Stomach (tissue), 9 donors: Measurements from ENCODE around the gene CHCHD6. TPM values are rescaled to one million over a fixed set of nuclear protein-coding genes. Genes with fewer than 3 reads are reported as not detected.

Experiments
- DNase-seq, 2 donors: peaks; one replicate each; pipeline versions ENCODE4 v3.0.0 to v3.0.0-alpha.2; 2013 to 2019
- H3K27ac ChIP-seq, 5 donors: fragments of 200-600 bp in 4 of 5; sonication (generic) in 4 of 5; one replicate each; pipeline ENCODE4 v1.5.1; 2013 to 2019; ENCODE audit warnings: mild to moderate bottlenecking in 1 of 5, moderate library complexity in 1 of 5
- H3K27me3 ChIP-seq, 3 donors: fragments of 200-600 bp; sonication (generic); one replicate each; pipeline ENCODE4 v1.5.1; 2017 to 2019; ENCODE audit warnings: mixed run types in 1 of 3
- H3K36me3 ChIP-seq, 4 donors: fragments of 200-600 bp; sonication (generic); 1 replicate in 3 of 4; 2 replicates in 1 of 4; pipeline ENCODE4 v1.5.1; 2016 to 2019
- H3K4me1 ChIP-seq, 4 donors: fragments of 200-600 bp; sonication (generic); one replicate each; pipeline ENCODE4 v1.5.1; 2016 to 2019
- H3K4me3 ChIP-seq, 4 donors: fragments of 200-600 bp; sonication (generic) in 3 of 4; one replicate each; pipeline ENCODE4 v1.5.1; 2016 to 2019; ENCODE audit warnings: mild to moderate bottlenecking in 1 of 4
- H3K9me3 ChIP-seq, 4 donors: fragments of 200-600 bp; sonication (generic); one replicate each; pipeline ENCODE4 v1.5.1; 2016 to 2019
- EP300 ChIP-seq: sonication (generic); formaldehyde crosslinking; IDR thresholded peaks from one replicate; pipeline ENCODE4 v1.6.1; 2017; ENCODE audit warnings: antibody characterized with exemption
- POLR2A ChIP-seq, 4 donors: fragments of 450-650 bp; IDR thresholded peaks; one replicate each; pipeline ENCODE4 v1.6.1; 2016; ENCODE audit warnings: antibody characterized with exemption in 4 of 4, control low read depth in 2 of 4, mild to moderate bottlenecking in 1 of 4, moderate library complexity in 1 of 4
- POLR2AphosphoS5 ChIP-seq, 3 donors: sonication (generic); formaldehyde crosslinking; IDR thresholded peaks; one replicate each; pipeline ENCODE4 v1.6.1; 2016; ENCODE audit warnings: antibody characterized with exemption in 3 of 3
- WGBS, 5 donors: extraction: QIAGEN DNeasy Blood & Tissue Kit in 3 of 5; methylation state at CpG; one replicate each; pipeline versions ENCODE4 v1.1.5 to v1.1.7; 2013 to 2018; 5-methylcytosine and 5-hydroxymethylcytosine counted together
- intact Hi-C: fragments of 100-400 bp; cut with DNase I; formaldehyde crosslinking; loops from one replicate; pipeline ENCODE4 v1.15.1; 2023; ENCODE audit warnings: low total_unique reads
- polyA plus RNA-seq, 3 donors: library from polyadenylated mRNA; stranded (reverse); fragments of 200-250 nt; gene quantifications; one replicate each; pipeline ENCODE4 v1.2.3, GENCODE V29; 2013
- total RNA-seq, 5 donors: library from RNA; depleted of rRNA; stranded (reverse); fragments of >200 nt; gene quantifications; one replicate each; pipeline versions ENCODE4 v1.1.0 to v1.2.3, GENCODE V29; 2014 to 2016
- TF ChIP-seq, protein P1 (sequence below), 7 experiments: fragments of 450-650 bp in 4 of 7; fragments of 200-600 bp in 3 of 7; sonication (generic) in 3 of 7; IDR thresholded peaks; one replicate each; pipeline ENCODE4 v1.5.1; 2016 to 2019; ENCODE audit warnings: antibody characterized with exemption in 7 of 7, control low read depth in 2 of 7, mild to moderate bottlenecking in 1 of 7
- donor health status: healthy with polysubstance abuse.
- donor health status: Bipolar disorder and iron deficiency.
- donor health status: healthy.

Gene CHCHD6
- total and polyA plus RNA-seq, 8 donors: 4.0 to 40.8 (median 11.9) TPM; not detected in 1

GRCh38 chr3:126684218-126684751 lies 19.8 kb upstream of the CHCHD6 start:
- no peak overlapping the region for H3K27ac ChIP-seq
- no peak overlapping the region for H3K4me3 ChIP-seq
- peaks cover 0 to 5% (median 0%) of the 10 kb centered on the region in 3 donors for H3K27me3 ChIP-seq
- peaks cover 0 to 9% (median 3%) of the 10 kb centered on the region in 4 donors for H3K4me1 ChIP-seq
- no peaks in the 10 kb centered on the region for H3K36me3 ChIP-seq
- peak in 1 of 2 donors; percentile 59 for DNase-seq
- TF ChIP-seq, protein P1, sequence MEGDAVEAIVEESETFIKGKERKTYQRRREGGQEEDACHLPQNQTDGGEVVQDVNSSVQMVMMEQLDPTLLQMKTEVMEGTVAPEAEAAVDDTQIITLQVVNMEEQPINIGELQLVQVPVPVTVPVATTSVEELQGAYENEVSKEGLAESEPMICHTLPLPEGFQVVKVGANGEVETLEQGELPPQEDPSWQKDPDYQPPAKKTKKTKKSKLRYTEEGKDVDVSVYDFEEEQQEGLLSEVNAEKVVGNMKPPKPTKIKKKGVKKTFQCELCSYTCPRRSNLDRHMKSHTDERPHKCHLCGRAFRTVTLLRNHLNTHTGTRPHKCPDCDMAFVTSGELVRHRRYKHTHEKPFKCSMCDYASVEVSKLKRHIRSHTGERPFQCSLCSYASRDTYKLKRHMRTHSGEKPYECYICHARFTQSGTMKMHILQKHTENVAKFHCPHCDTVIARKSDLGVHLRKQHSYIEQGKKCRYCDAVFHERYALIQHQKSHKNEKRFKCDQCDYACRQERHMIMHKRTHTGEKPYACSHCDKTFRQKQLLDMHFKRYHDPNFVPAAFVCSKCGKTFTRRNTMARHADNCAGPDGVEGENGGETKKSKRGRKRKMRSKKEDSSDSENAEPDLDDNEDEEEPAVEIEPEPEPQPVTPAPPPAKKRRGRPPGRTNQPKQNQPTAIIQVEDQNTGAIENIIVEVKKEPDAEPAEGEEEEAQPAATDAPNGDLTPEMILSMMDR (IDR thresholded peaks at IDR 0.05): no peak
- TF ChIP-seq EP300 (no peak), POLR2AphosphoS5 (IDR thresholded peaks at IDR 0.05) (no peak), POLR2A (IDR thresholded peaks at IDR 0.05) (no peak)
- intact Hi-C loops: loop anchor here (10.0 kb wide), 1 partner anchor 861 kb away; no protein-coding TSS in a partner anchor
- 55 to 61% (median 58%) methylated on average over 7 of the region's 7 CpGs for WGBS, 5 donors
- H3K9me3 ChIP-seq: no peaks in the 10 kb centered on the region

GRCh38 chr3:126685021-126685420 lies 19.0 kb upstream of the CHCHD6 start:
- H3K27me3 ChIP-seq: peaks cover 0 to 3% (median 0%) of the 10 kb centered on the region in 3 donors
- WGBS, 5 donors: 60 to 79% (median 74%) methylated on average over 3 of the region's 3 CpGs
- no peak for TF ChIP-seq POLR2A (IDR thresholded peaks at IDR 0.05)
- TF ChIP-seq POLR2AphosphoS5 (IDR thresholded peaks at IDR 0.05): no peak
- no peak for TF ChIP-seq EP300
- TF ChIP-seq, protein P1 (IDR thresholded peaks at IDR 0.05): no peak
- H3K27ac ChIP-seq: no peak overlapping the region
- no peak overlapping the region for H3K4me3 ChIP-seq
- H3K9me3 ChIP-seq: no peaks in the 10 kb centered on the region
- H3K4me1 ChIP-seq: peaks cover 0 to 6% (median 0%) of the 10 kb centered on the region in 4 donors
- H3K36me3 ChIP-seq: no peaks in the 10 kb centered on the region
- intact Hi-C loops: loop anchor here (10.0 kb wide), 1 partner anchor 860 kb away; no protein-coding TSS in a partner anchor
- DNase-seq: no peak

DNA sequence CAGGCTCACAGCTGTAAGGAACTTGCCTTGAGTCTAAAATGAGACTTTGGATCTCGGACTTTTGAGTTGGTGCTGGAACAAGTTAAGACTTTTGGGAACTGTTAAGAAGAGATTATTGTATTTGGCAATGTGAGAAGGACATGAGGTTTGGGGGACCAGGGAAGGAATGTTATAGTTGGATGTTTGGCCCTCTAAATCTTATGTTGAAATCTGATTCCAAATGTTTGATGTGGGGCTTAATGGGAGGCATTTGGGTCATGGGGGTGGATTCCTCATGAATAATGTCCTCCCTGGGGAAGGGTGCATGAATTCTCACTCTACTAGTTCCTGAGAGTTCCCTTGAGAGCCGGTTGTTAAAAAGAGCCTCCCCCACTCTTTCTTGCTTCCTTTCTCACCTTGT lies 18.5 kb upstream of the CHCHD6 start:
- Histone ChIP-seq H3K9me3 (no peaks in the 10 kb centered on the region), H3K4me1 (peaks cover 0 to 6% (median 0%) of the 10 kb centered on the region in 4 donors), H3K27me3 (peaks cover 0 to 3% (median 0%) of the 10 kb centered on the region in 3 donors), H3K36me3 (no peaks in the 10 kb centered on the region), H3K4me3 (no peak overlapping the region), H3K27ac (no peak overlapping the region)
- 49 to 55% (median 52%) methylated on average over 2 of the region's 2 CpGs for WGBS, 5 donors
- no peak for TF ChIP-seq POLR2A (IDR thresholded peaks at IDR 0.05)
- TF ChIP-seq, protein P1 (IDR thresholded peaks at IDR 0.05): no peak
- no peak for TF ChIP-seq EP300
- no peak for TF ChIP-seq POLR2AphosphoS5 (IDR thresholded peaks at IDR 0.05)
- no peak for DNase-seq
- intact Hi-C loops: loop anchor here (10.0 kb wide), 1 partner anchor 859 kb away; no protein-coding TSS in a partner anchor

- whole genome bisulfite sequencing, 5 donors: 78 to 90% (median 83%) methylated on average over 4 of the region's 4 CpGs
- no peak for DNase-seq
- Histone ChIP-seq H3K27me3 (peaks cover 0 to 37% (median 15%) of the 10 kb centered on the region in 3 donors), H3K27ac (no peak overlapping the region), H3K36me3 (no peaks in the 10 kb centered on the region), H3K4me1 (no peaks in the 10 kb centered on the region), H3K9me3 (no peaks in the 10 kb centered on the region), H3K4me3 (no peak overlapping the region)
- intact Hi-C loops: no loop called here
- TF ChIP-seq POLR2AphosphoS5 (IDR thresholded peaks at IDR 0.05) (no peak), EP300 (no peak), POLR2A (IDR thresholded peaks at IDR 0.05) (no peak)
- TF ChIP-seq, protein P1 (IDR thresholded peaks at IDR 0.05): no peak
These were observed 12.3 kb upstream of the CHCHD6 start for GRCh38 chr3:126691765-126692164.
